Ishikawa (cell line): ENCODE measurements around the gene PTPRN2.

ENCODE experiments used
- CEBPB ChIP-seq: IDR thresholded peaks from 2 replicates; pipeline ENCODE4 v1.6.1; 2012
- EGR1 ChIP-seq: IDR thresholded peaks from 2 replicates; pipeline ENCODE4 v1.6.1; 2012
- EP300 ChIP-seq: IDR thresholded peaks from 2 replicates; pipeline ENCODE4 v1.6.1; 2012; ENCODE audit warnings: borderline replicate concordance
- MAX ChIP-seq: IDR thresholded peaks from 2 replicates; pipeline ENCODE4 v1.6.1; 2012
- RAD21 ChIP-seq: IDR thresholded peaks from 2 replicates; pipeline ENCODE4 v1.6.1; 2012; ENCODE audit warnings: low read depth
- TAF1 ChIP-seq: IDR thresholded peaks from 2 replicates; pipeline ENCODE4 v1.6.1; 2012; ENCODE audit warnings: low read depth, mild to moderate bottlenecking
- TCF12 ChIP-seq: IDR thresholded peaks from 2 replicates; pipeline ENCODE4 v1.6.1; 2012; ENCODE audit warnings: low read depth
- YY1 ChIP-seq: IDR thresholded peaks from 2 replicates; pipeline ENCODE4 v1.6.1; 2012; ENCODE audit warnings: low read depth
- TF ChIP-seq, protein P1 (sequence below): IDR thresholded peaks from 2 replicates; pipeline ENCODE4 v1.6.1; 2012
- TF ChIP-seq, protein P2 (sequence below): IDR thresholded peaks from 2 replicates; pipeline ENCODE4 v1.6.1; 2012; ENCODE audit warnings: low read depth, mild to moderate bottlenecking

GRCh38 chr7:157666530-157667040, 921.0 kb downstream of the PTPRN2 start:
- TF ChIP-seq MAX (no peak), TAF1 (no peak), EP300 (no peak), EGR1 (no peak), CEBPB (no peak), RAD21 (no peak), YY1 (no peak), TCF12 (no peak)
- TF ChIP-seq, protein P1, sequence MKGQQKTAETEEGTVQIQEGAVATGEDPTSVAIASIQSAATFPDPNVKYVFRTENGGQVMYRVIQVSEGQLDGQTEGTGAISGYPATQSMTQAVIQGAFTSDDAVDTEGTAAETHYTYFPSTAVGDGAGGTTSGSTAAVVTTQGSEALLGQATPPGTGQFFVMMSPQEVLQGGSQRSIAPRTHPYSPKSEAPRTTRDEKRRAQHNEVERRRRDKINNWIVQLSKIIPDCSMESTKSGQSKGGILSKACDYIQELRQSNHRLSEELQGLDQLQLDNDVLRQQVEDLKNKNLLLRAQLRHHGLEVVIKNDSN = no peak
- TF ChIP-seq, protein P2, sequence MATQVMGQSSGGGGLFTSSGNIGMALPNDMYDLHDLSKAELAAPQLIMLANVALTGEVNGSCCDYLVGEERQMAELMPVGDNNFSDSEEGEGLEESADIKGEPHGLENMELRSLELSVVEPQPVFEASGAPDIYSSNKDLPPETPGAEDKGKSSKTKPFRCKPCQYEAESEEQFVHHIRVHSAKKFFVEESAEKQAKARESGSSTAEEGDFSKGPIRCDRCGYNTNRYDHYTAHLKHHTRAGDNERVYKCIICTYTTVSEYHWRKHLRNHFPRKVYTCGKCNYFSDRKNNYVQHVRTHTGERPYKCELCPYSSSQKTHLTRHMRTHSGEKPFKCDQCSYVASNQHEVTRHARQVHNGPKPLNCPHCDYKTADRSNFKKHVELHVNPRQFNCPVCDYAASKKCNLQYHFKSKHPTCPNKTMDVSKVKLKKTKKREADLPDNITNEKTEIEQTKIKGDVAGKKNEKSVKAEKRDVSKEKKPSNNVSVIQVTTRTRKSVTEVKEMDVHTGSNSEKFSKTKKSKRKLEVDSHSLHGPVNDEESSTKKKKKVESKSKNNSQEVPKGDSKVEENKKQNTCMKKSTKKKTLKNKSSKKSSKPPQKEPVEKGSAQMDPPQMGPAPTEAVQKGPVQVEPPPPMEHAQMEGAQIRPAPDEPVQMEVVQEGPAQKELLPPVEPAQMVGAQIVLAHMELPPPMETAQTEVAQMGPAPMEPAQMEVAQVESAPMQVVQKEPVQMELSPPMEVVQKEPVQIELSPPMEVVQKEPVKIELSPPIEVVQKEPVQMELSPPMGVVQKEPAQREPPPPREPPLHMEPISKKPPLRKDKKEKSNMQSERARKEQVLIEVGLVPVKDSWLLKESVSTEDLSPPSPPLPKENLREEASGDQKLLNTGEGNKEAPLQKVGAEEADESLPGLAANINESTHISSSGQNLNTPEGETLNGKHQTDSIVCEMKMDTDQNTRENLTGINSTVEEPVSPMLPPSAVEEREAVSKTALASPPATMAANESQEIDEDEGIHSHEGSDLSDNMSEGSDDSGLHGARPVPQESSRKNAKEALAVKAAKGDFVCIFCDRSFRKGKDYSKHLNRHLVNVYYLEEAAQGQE = no peak
